Superior temporal gyrus (tissue), 1 donor: ENCODE results near the gene SDK1.
"Not testable (repeated sequence)": the region's sequence is repeated elsewhere in the genome, so short reads cannot be mapped to it uniquely, and the experiment has no call there.

ENCODE experiments used
- DNase-seq: peaks from one replicate; pipeline ENCODE4 v3.0.0-alpha.2; 2016; ENCODE audit errors: extremely low spot score

SDK1 gene

DNA sequence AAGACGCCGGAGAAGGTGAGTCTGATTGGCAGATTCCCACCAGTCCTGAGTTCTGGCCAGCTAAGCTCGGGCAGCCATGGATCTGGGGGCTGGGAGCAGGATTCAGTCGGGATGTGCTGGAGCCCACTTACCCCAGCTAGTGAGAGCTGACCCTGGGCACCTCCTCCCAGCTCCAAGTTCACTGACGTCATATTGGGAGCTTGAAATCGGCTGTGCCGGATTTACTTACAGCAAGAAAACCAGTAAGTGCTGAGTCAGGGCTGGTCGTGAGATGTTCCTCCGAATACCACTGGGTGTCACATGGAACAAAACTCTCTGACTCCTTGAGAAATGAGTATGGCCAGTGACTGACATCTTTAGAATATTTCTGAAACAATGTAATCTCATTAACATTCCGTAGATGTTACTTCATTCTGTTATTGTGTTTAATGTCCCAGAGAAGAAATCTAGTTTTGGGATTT lies 621.2 kb downstream of the SDK1 start:
- peak; percentile 75 for DNase-seq

DNA sequence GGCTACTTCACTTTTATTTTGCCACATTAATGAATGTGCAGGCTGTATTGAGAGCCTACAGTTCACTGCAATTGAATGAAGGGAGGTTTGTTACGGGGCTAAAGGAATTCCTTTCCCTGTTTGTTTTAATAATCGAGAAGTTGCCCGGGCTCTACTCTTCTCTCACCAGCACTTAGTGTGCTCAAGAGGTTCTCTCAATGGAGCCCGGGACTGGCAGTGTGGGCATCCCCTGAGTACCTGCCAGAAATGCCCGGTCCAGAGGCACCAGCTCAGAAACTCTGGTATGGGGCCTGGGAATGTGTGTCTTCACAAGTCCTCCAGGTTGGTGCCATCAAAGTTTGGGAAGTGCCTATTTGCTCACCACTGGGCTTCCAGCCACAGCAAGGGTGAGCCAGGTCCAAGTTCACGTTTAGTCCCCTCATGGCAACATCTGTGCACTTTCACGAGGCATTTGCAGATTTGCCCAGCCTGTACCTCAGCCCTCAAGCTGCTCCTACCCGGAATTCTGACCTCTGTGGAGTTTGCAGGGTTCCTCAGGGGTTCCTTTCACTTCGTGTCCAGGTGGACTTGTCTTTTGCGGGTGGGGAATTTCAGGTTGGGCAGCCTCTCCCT lies 622.4 kb downstream of the SDK1 start:
- DNase-seq, result no peak

DNA sequence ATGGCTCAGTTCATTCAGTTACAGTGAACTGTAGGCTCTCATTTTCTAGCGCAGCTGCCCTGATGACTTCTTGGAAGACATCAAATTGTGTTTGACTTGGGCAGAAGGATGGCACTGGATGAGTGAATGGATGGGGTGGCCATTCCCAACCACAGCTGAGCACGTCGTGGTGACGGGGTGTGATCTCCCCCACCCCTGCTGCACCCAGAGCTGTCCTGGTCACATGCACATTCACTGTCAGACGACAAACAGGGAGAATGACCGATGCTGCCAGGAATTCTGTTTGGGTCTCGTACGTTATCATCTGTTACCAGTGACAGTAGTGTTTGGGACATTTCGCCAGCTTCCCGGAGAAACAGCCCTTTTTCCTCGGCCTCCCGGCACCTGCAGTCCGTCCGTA lies 623.2 kb downstream of the SDK1 start:
- DNase-seq, result no peak

DNA sequence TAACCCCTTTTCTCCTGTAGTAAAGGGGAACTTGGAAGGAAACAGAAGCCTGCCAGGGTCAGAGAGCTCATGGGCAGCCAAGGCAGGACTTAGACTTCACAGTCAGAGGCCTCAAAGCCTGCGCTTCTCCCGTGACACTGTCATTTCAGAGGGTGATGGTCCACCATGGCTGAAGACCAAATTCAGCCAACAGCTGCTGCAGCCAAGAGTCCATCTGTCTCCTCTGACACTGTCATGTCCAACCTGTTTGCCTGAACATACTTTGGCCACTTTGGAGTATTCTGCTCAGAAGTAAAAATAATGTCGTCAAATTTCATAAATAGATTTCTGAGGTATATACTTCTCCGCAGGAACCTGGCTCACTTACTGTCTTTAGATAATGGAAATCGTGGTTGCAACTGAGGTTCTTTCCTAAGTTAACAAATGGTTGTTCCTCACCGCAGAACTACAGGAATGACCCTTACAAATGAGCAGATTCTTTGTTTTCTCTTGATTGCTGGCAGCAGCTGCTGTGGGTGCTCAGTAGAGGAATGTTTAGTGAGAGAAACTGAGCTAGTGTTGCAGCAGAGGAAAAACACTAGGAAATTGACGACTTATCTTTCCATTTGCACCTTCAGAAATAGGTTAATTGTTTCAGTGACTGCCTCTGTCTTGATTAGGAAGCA lies 626.5 kb downstream of the SDK1 start:
- DNase-seq, result no peak

DNA sequence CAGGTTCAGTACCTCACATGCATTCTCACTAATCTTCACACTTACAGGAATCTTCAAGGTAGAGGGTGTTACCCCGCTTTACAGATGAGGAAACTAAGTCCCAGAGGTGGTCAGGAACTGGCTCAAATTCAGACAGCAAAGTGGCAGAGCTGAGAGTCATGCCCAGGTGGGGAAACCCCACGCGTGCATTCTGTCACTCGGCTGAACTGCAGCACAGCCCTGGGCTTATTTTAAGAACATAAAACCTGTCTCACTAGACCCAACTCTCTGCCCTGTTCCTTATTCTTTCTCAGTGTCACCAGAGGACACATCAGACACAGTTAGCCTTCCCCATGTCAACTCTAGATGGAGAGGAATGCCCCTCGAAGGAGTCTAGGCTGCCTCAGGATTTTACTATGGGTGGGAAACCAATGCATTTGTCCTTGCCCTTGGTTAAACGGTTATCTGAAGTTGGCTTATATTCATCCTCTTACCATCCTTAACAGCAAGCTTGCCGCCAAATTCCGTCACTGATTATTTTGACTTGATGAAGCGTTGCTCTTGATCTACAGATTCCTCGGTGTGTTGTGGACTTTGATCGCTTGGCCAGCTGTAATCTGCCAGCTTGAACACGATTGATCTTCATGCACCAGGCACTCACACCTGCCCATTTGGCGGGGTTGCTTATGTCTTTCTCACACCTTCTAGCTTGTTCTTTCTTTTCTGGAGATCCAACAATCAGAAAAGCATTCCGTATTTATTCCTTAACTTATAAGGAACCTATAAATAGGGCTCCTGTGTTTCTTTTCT lies 627.9 kb downstream of the SDK1 start:
- DNase-seq, result no peak

GRCh38 chr7:3931843-3932242 lies 630.8 kb downstream of the SDK1 start:
- DNase-seq, result no peak

- no peak for DNase-seq
These were observed 636.1 kb downstream of the SDK1 start for GRCh38 chr7:3937146-3937545.

- DNase-seq, result no peak
These were observed 636.6 kb downstream of the SDK1 start for GRCh38 chr7:3937605-3938004.

GRCh38 chr7:3941706-3942105 lies 640.7 kb downstream of the SDK1 start:
- not testable (repeated sequence) for DNase-seq

GRCh38 chr7:3942276-3942675 lies 641.2 kb downstream of the SDK1 start:
- DNase-seq, result no peak

DNA sequence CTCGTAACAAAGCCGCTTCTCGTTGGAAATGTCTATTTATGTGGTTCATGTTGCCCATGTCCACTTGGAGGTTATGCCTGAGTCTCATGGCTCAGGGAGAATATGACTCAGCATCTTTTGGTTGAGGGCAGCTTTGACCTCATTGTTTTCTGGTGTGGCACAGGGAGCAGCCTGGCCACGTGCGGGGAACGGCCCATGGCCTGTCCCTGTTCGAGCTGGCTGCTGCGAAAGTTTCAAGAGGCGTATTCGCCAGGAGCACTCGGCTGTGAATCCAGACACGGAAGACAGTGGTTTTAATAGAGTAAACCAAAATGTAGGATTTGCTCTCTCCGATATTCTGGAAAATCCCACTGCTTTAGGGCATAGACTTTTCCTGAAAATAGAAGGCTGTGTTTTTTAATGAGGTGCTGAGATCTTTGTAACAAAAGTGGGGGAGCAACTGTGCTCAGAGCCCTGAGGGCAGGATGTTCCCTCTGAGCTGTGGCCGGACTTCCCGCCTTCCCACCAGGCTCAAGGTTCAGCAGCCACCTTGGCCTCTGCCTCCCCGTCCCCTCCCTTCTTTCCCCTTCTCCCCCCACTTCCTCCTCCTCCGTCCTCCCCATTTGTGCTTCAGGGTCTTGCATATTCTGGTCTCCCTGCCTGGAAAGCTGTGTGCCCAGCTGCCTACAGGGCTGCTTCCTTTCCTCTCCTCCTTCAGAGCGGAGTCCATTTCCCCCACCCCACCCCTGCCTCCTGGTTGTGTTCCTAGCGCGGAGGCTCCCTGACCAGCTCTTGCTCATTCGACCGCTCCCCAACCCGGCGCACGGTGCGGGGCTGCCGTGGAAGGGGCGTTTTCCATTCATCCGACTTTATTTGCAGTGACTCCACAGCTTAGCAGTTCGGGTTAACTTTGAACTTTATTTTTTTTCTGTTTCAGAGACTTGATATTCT lies 642.0 kb downstream of the SDK1 start:
- no peak for DNase-seq

DNA sequence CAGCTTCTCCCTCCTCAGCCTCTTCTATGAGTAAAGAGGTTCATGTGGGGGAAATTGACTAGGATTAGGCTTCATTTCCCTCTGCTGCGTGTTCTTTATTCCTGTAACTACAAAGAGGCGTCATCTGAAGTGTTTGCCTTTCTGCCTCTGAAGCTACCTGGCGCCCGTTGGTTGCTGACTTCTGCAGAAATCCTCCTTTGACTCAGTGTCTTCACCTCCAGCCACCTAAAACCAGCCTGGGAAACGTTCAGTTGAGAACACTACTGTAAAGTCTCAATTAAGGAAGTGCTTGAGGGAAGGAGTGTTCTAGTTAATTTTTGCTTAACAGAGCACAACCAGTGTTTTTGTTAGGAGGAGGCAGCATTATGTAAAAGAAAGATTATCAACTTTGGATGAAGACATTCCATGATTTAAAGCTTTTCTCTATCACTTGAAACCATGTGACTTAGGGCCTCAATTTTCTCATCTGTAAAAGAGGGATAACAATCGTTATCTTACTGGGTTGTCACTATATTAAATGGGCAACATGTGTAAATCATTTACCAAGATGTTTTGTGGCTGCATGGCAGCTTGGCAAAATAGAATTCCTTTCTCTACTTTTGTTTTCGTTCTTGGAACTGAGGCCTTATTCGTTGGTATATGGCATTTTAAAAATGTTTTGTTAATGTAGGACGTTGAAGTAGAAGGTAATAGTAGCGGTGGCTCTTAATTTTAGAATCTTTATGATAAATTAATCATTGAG lies 642.9 kb downstream of the SDK1 start:
- DNase-seq, result no peak

- no peak for DNase-seq
These were observed 648.2 kb downstream of the SDK1 start for GRCh38 chr7:3949242-3949640.

- DNase-seq, result no peak
These were observed 649.2 kb downstream of the SDK1 start for GRCh38 chr7:3950249-3950648.

GRCh38 chr7:3951316-3952055 lies 650.4 kb downstream of the SDK1 start:
- DNase-seq, result no peak

GRCh38 chr7:3953133-3953532 lies 652.1 kb downstream of the SDK1 start:
- no peak for DNase-seq

DNA sequence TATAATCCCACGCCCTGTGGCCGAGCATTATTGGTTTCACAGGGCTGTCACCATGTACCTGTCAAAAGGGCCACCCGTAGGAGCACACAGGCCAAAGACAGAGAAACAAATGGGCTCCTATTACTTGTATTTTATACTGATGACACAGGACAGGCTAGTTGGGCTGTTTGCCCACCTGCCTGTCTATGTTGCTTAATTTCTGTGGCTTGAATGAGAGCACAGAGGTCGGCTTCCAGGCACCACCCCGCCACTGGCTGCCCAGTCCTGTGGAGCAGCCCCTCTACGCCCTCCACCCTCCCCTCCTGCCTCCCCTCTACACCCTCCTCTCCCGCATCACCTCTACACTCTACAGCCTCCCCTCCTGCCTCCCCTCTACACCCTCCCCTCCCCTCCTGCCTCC lies 652.9 kb downstream of the SDK1 start:
- no peak for DNase-seq

GRCh38 chr7:3955026-3955425 lies 654.0 kb downstream of the SDK1 start:
- DNase-seq, result no peak

- no peak for DNase-seq
These were observed 655.0 kb downstream of the SDK1 start for GRCh38 chr7:3955751-3956696.
